GM19452 (cell line): ENCODE data around the gene CLSTN2.
"Not testable (repeated sequence)": the region's sequence is repeated elsewhere in the genome, so short reads cannot be mapped to it uniquely, and the experiment has no call there.

Source experiments
- ATAC-seq: cut with Tn5 transposase; IDR thresholded peaks from one replicate; pipeline ENCODE4 v1.9.1; 2021; ENCODE audit not compliant: unreplicated experiment

Gene CLSTN2

GRCh38 chr3:140399871-140400270, 464.9 kb downstream of the CLSTN2 start:
- no peak for ATAC-seq

- ATAC-seq = no peak
Measured at GRCh38 chr3:140403079-140403478, 468.1 kb downstream of the CLSTN2 start.

- no peak for ATAC-seq
Measured at GRCh38 chr3:140403608-140404007, 468.6 kb downstream of the CLSTN2 start.

DNA sequence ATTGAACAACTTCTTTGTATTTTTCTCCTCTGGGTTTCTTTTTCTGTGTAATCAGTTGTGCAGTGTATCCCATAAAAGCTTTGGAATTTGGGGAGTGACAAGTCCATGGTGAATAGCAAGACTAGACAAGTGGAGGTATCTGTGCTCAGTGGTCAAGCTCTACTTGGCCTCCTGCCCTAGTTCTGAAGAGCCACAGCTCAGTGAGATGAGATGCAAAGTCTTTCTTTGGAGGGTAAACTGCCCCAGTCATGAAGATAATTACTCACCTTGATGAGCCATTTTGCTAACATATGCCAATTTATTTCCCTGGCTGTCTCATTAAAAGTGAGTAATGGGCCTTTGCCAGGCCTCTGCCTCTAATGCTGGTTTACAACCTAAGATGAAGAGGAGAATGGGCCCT, 471.7 kb downstream of the CLSTN2 start:
- ATAC-seq = no peak

GRCh38 chr3:140408252-140408651, 473.3 kb downstream of the CLSTN2 start:
- no peak for ATAC-seq

DNA sequence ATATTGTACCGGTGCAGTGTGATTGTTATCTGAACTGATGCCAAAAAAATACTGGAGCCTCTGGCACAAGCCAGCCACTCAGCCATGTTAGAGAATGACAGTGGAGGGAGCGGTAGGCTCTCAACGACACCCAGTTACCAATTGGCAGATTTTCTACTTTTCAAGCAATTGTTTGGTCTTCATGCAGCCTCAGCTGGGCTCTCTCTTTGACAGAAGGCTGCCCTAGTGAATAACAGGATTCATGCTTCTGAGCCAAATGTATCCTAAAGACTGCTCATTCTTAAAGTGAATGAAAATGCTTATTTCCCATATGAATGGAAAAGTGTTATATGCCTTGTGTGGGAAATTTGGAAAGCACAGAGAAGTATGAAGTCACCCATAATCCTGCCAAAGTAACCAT, 481.7 kb downstream of the CLSTN2 start:
- ATAC-seq = no peak

GRCh38 chr3:140420621-140421357, 485.8 kb downstream of the CLSTN2 start:
- no peak for ATAC-seq

- no peak for ATAC-seq
Measured at GRCh38 chr3:140421884-140422283, 486.9 kb downstream of the CLSTN2 start.

GRCh38 chr3:140423146-140423545, 488.2 kb downstream of the CLSTN2 start:
- ATAC-seq = no peak

- not testable (repeated sequence) for ATAC-seq
Measured at GRCh38 chr3:140423574-140423973, 488.6 kb downstream of the CLSTN2 start.

DNA sequence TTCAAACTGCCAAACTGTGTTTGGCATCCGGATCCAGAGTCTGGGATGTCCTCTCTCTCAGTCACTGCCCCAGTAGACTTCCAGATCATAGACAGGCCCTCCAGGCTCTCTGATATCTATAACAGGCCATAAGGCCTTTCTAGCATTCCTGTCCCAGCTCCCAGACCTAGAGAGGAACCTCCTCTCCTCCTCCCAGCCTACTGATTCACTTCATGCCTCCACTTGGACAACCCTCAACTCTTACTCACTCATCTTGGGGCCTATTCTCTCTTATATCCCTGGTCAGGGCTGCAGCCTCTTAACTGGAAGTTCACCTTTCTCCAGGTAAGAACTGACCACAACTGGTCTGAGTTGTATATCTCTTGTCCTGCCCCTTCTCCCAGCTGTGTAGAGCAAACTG, 489.2 kb downstream of the CLSTN2 start:
- no peak for ATAC-seq

DNA sequence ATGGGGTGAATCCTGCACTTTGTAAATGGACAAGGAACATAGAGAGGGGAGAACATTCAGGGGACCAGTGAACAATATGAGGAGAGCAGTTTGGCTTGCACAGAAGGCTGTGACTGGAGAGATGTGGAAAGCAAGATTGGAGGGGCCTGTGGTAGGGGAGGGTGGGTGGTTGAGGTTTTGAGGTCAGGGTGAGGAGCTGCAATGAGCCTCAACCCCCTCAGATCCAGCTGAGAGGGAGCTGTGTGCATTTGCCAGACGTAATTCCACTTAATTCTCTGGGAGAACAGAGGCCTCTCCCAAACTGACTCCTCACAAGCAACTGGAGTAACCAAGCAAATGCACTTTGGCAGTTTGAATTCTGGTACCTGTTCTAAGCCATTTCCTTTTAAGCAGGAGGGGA, 489.7 kb downstream of the CLSTN2 start:
- ATAC-seq = no peak

DNA sequence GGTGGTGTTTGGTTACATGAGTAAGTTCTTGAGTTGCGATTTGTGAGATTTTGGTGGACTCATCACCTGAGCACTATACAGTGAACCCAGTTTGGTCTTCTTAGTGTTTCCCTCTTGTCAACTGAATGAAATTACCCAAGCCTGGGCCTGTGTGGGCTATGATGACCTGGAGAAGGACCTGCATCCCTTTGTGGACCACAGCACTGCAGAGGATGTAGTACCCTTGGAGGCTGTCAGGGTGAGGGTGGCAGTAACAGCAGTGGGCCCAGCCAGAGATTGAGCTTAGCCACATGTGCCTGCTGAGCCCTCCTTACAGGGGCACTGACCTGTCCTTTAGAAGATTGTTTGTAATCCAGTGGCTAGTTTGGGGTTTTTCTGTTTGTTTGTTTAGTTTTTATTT, 492.8 kb downstream of the CLSTN2 start:
- no peak for ATAC-seq

GRCh38 chr3:140428380-140428779, 493.4 kb downstream of the CLSTN2 start:
- ATAC-seq = no peak

DNA sequence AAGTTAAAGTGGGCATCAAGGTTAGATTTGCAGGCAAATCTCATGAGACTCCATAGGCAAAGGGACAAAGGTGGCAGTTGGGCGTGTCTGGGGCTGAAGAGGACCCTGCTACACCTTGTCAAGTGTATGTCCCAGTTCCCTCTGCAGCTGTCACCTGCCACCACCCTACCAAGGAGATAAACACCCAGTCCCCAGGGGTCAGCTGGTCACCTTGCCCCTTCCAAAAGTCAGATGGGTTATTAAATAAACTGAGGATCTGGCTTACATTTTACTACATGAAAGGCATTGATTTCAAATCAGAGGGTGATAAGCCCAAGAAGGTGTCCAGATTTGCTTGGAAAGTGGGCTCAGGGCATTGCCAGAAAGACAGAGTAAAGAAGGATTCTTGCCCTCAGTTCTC, 494.8 kb downstream of the CLSTN2 start:
- ATAC-seq = no peak

DNA sequence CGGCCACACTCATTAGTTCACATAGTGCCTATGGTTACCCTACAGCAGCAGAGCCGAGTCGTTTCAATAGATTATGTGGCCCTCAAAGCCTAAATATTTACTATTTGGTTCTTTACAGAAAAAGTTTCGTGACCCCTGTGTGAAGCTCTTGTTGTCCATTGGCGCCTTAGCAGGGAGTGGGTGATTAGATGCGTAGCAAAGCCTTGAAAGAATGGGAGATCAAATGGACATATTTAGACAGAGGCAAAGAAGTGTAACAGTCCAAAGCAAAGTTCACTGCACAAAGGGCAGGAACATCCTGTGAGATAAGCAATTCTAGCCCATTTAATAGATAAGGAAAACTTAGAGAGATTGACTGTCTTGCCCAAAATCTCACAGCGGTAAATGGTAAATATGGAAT, 495.5 kb downstream of the CLSTN2 start:
- ATAC-seq = no peak

GRCh38 chr3:140432229-140432669, 497.3 kb downstream of the CLSTN2 start:
- no peak for ATAC-seq

DNA sequence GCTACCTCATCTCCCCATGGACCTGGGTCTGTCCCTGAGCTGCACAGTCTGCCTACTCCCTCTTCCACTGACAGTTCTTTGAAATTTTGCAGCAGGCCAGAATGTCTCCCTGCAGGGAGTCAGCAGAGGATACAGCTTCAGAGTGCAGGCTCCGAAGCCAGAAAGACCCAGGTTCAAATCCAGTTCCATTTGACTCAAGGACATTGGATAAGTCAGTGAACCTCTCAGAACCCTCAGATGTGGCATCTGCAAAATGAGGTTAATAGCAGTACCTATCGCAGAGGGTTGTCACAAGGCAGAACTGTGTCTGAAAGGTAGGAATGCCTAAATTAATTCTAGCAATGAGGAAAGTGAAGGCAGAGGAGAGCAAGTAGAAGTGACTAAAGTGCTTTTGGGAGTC, 498.4 kb downstream of the CLSTN2 start:
- ATAC-seq = no peak

DNA sequence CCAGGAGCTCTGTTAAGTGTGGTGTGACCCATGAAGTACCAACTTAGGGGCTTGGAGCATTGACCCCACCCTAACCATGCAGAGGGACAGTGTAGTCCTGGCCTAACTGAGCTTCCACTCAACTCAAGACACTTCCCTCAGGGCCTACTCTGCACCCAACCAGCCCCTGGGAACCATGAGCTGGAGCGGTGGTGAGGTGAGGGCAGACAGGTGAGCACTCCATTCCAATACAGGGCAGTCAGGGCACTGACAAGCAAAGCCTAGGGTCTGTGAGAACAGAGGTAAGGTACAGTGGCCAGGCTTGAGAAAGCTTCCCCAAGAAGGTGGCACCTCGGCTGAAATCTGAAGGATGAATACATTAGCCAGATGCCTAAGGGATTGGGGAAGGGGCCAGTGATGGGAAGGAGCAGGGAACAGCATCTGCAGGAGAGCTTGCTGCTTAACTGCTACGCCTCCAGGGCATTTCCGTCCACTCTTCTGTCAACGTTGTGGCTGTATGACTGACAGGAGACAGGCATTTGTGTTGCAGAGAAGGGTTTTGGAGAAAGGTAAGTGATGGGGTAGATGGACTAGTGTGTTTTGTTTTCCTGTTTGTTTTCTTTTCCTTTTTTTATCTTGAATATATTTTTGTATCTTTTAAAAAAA, 499.4 kb downstream of the CLSTN2 start:
- ATAC-seq = no peak

DNA sequence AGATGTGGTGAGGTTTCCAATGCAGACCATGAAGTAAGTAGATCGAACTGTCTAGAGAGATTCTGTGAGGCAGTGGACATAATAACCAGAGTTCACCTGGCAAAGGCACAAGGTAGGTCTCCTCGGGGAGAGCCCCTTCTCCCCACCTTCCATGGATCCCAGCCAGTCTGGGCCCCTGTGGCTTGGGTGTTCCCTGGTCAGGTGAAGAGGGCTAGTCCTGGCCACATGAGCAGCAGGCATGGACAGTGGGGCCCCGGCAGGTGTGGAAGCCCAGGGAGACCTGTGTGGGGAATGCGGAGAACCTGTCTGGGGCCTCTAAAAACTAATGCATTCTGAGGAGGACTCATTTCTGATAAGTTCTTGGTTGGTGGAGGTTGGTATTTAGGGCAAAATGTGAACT, 501.4 kb downstream of the CLSTN2 start:
- ATAC-seq = no peak

- no peak for ATAC-seq
Measured at GRCh38 chr3:140438736-140439470, 503.9 kb downstream of the CLSTN2 start.

GRCh38 chr3:140439527-140439926, 504.5 kb downstream of the CLSTN2 start:
- ATAC-seq = no peak
